ENCODE results near the gene NINL. TPM values are rescaled to one million over a fixed set of nuclear protein-coding genes. Genes with fewer than 3 reads are reported as not detected.
A peak's percentile ranks its signal among the peaks of the same experiment; 100 is the strongest.

The NINL gene
- total RNA-seq, 1 experiment from 2014 or later, result 1.2 TPM

GRCh38 chr20:25439328-25439727 is 146.0 kb downstream of the NINL start:
- H3K27ac Mint-ChIP-seq (ENCODE audit: low read depth, unreplicated experiment), result no peak overlapping the region
- H3K4me1 Mint-ChIP-seq (ENCODE audit: insufficient read depth, unreplicated experiment), result peaks cover 11% of the 10 kb centered on the region
- ChIA-PET POLR2A (interaction anchor here (0.7 kb wide), 1 partner anchor 43 kb away, joined by 3 read pairs; no protein-coding TSS in a partner anchor), CTCF (no interaction called here)
- no peak overlapping the region for H3K4me3 Mint-ChIP-seq (ENCODE audit: unreplicated experiment)
- H3K36me3 Mint-ChIP-seq (ENCODE audit: insufficient read depth, unreplicated experiment), result peaks cover 5% of the 10 kb centered on the region
- intact Hi-C loops (cut with micrococcal nuclease), result no loop called here
- no peak for DNase-seq (ENCODE audit: unreplicated experiment)
- TF ChIP-seq CTCF (IDR thresholded peaks at IDR 0.05; ENCODE audit: unreplicated experiment), result no peak
- no peaks in the 10 kb centered on the region for H3K9me3 Mint-ChIP-seq (ENCODE audit: unreplicated experiment)
- no peaks in the 10 kb centered on the region for H3K27me3 Mint-ChIP-seq (ENCODE audit: insufficient read depth, unreplicated experiment)
- no TSS peak for BruUV-seq (replicated peaks)

GRCh38 chr20:25437153-25437581 is 148.2 kb downstream of the NINL start:
- H3K4me1 Mint-ChIP-seq (ENCODE audit: insufficient read depth, unreplicated experiment), result peaks cover 11% of the 10 kb centered on the region
- H3K27ac Mint-ChIP-seq (ENCODE audit: low read depth, unreplicated experiment), result peak overlapping the region; percentile 5
- no peaks in the 10 kb centered on the region for H3K27me3 Mint-ChIP-seq (ENCODE audit: insufficient read depth, unreplicated experiment)
- intact Hi-C loops (cut with micrococcal nuclease), result no loop called here
- no TSS peak for BruUV-seq (replicated peaks)
- peaks cover 12% of the 10 kb centered on the region for H3K36me3 Mint-ChIP-seq (ENCODE audit: insufficient read depth, unreplicated experiment)
- no peak overlapping the region for H3K4me3 Mint-ChIP-seq (ENCODE audit: unreplicated experiment)
- POLR2A ChIA-PET, result no interaction called here
- H3K9me3 Mint-ChIP-seq (ENCODE audit: unreplicated experiment), result no peaks in the 10 kb centered on the region
- CTCF ChIA-PET, result interaction anchor here (0.7 to 1.7 kb wide), 3 partner anchors 13 to 55 kb away, joined by 3 to 7 read pairs (median 3); no protein-coding TSS in a partner anchor
- DNase-seq (ENCODE audit: unreplicated experiment), result no peak
- no peak for TF ChIP-seq CTCF (IDR thresholded peaks at IDR 0.05; ENCODE audit: unreplicated experiment)

- no peak overlapping the region for H3K27ac Mint-ChIP-seq (ENCODE audit: low read depth, unreplicated experiment)
- H3K27me3 Mint-ChIP-seq (ENCODE audit: insufficient read depth, unreplicated experiment), result no peaks in the 10 kb centered on the region
- H3K36me3 Mint-ChIP-seq (ENCODE audit: insufficient read depth, unreplicated experiment), result peaks cover 20% of the 10 kb centered on the region
- no TSS peak for BruUV-seq (replicated peaks)
- no peak overlapping the region for H3K4me3 Mint-ChIP-seq (ENCODE audit: unreplicated experiment)
- no peak for TF ChIP-seq CTCF (IDR thresholded peaks at IDR 0.05; ENCODE audit: unreplicated experiment)
- intact Hi-C loops (cut with micrococcal nuclease), result no loop called here
- H3K4me1 Mint-ChIP-seq (ENCODE audit: insufficient read depth, unreplicated experiment), result no peaks in the 10 kb centered on the region
- CTCF ChIA-PET, result interaction anchor here (1.1 kb wide), 1 partner anchor 116 kb away, joined by 3 read pairs; no protein-coding TSS in a partner anchor
- no peak for DNase-seq (ENCODE audit: unreplicated experiment)
- H3K9me3 Mint-ChIP-seq (ENCODE audit: unreplicated experiment), result no peaks in the 10 kb centered on the region
- POLR2A ChIA-PET, result no interaction called here
Measured at GRCh38 chr20:25424536-25424935, 160.8 kb downstream of the NINL start.

GRCh38 chr20:25422032-25422431 is 163.3 kb downstream of the NINL start:
- no peak for TF ChIP-seq CTCF (IDR thresholded peaks at IDR 0.05; ENCODE audit: unreplicated experiment)
- Mint-ChIP-seq H3K27me3 (ENCODE audit: insufficient read depth, unreplicated experiment) (no peaks in the 10 kb centered on the region), H3K36me3 (ENCODE audit: insufficient read depth, unreplicated experiment) (peaks cover 7% of the 10 kb centered on the region), H3K9me3 (ENCODE audit: unreplicated experiment) (no peaks in the 10 kb centered on the region), H3K4me3 (ENCODE audit: unreplicated experiment) (no peak overlapping the region), H3K27ac (ENCODE audit: low read depth, unreplicated experiment) (no peak overlapping the region), H3K4me1 (ENCODE audit: insufficient read depth, unreplicated experiment) (no peaks in the 10 kb centered on the region)
- ChIA-PET POLR2A (interaction anchor here (0.6 kb wide), 1 partner anchor 23 kb away, joined by 3 read pairs; no protein-coding TSS in a partner anchor), CTCF (interaction anchor here (0.6 to 0.9 kb wide), 2 partner anchors 36 to 344 kb away, joined by 3 to 5 read pairs; no protein-coding TSS in a partner anchor)
- BruUV-seq (replicated peaks), result no TSS peak
- intact Hi-C loops (cut with micrococcal nuclease), result no loop called here
- no peak for DNase-seq (ENCODE audit: unreplicated experiment)
